ENCODE measurements around the gene EGFLAM.

GRCh38 chr5:38347040-38347763 is 88.8 kb downstream of the EGFLAM start:
- no peak for TF ChIP-seq CTCF (IDR thresholded peaks at IDR 0.05; ENCODE audit: poor library complexity)
- no peak for TF ChIP-seq EZH2 (IDR thresholded peaks at IDR 0.05; ENCODE audit: borderline replicate concordance)
- no peak for TF ChIP-seq EZH2phosphoT487 (IDR thresholded peaks at IDR 0.05; ENCODE audit: low read depth, severe bottlenecking, unreplicated experiment)
